Stimulated activated memory B cell treated with anti-CD40 and anti-IgM and Interleukin-4, amounts not matched to agents 10 μg/mL and 1 μg/mL and 100 μg/mL, for 72 hours (primary cell): ENCODE results near the gene MARCHF2.
"Not testable (repeated sequence)": the region's sequence is repeated elsewhere in the genome, so short reads cannot be mapped to it uniquely, and the experiment has no call there.

ENCODE experiments used
- ATAC-seq: fragments of 150-1000 bp; cut with Tn5 transposase; 2 replicates; pipeline ENCODE4 v1.10.0; 2021
- H3K27ac Mint-ChIP-seq: one replicate; pipeline ENCODE4 v1.8.0; 2022; ENCODE audit warnings: mild to moderate bottlenecking, mixed read lengths
- H3K27me3 Mint-ChIP-seq: one replicate; pipeline ENCODE4 v1.8.0; 2022; ENCODE audit warnings: mixed read lengths
- H3K36me3 Mint-ChIP-seq: one replicate; pipeline ENCODE4 v1.8.0; 2022; ENCODE audit warnings: mixed read lengths
- H3K4me1 Mint-ChIP-seq: one replicate; pipeline ENCODE4 v1.8.0; 2022; ENCODE audit warnings: mixed read lengths
- H3K4me3 Mint-ChIP-seq: one replicate; pipeline ENCODE4 v1.8.0; 2022; ENCODE audit warnings: mild to moderate bottlenecking, moderate library complexity, mixed read lengths
- H3K9me3 Mint-ChIP-seq: one replicate; pipeline ENCODE4 v1.8.0; 2022; ENCODE audit warnings: mixed read lengths

The MARCHF2 gene

GRCh38 chr19:8412783-8413628, at the start of gene MARCHF2:
TSS of gene MARCHF2 (plus strand) at chr19:8413305. CDS start at chr19:8421841, 8,536 bp downstream.
- peak within 1 kb of the TSS; percentile 69 for H3K4me3 Mint-ChIP-seq
- H3K9me3 Mint-ChIP-seq = no peaks in the 10 kb centered on the region
- no peaks in the 10 kb centered on the region for H3K27me3 Mint-ChIP-seq
- no peaks in the 10 kb centered on the region for H3K4me1 Mint-ChIP-seq
- H3K36me3 Mint-ChIP-seq = no peaks in the 10 kb centered on the region
- ATAC-seq = peak; percentile 100
- no peak within 1 kb of the TSS for H3K27ac Mint-ChIP-seq

- peak; percentile 67 for ATAC-seq
- Mint-ChIP-seq H3K4me3 (peak within 1 kb of the TSS; percentile 66), H3K4me1 (peaks cover 22% of the 10 kb centered on the region), H3K27me3 (peaks cover 89% of the 10 kb centered on the region), H3K9me3 (no peaks in the 10 kb centered on the region), H3K36me3 (peaks cover 15% of the 10 kb centered on the region), H3K27ac (no peak within 1 kb of the TSS)
These were observed 49.0 kb upstream of the MARCHF2 start, which contains the start of gene ANGPTL4 for GRCh38 chr19:8363803-8364771. TSS of gene ANGPTL4 (plus strand) at chr19:8364155. CDS start at chr19:8364322, 167 bp downstream.

GRCh38 chr19:8366121-8366581, 47.0 kb upstream of the MARCHF2 start:
- Mint-ChIP-seq H3K27me3 (peaks cover 79% of the 10 kb centered on the region), H3K4me3 (no peak overlapping the region), H3K36me3 (peaks cover 16% of the 10 kb centered on the region), H3K4me1 (peaks cover 22% of the 10 kb centered on the region), H3K27ac (no peak overlapping the region), H3K9me3 (no peaks in the 10 kb centered on the region)
- no peak for ATAC-seq

GRCh38 chr19:8366961-8367326, 46.2 kb upstream of the MARCHF2 start:
- Mint-ChIP-seq H3K4me3 (no peak overlapping the region), H3K27me3 (peaks cover 72% of the 10 kb centered on the region)
- ATAC-seq = no peak

GRCh38 chr19:8367327-8368001, 45.6 kb upstream of the MARCHF2 start:
- H3K4me3 Mint-ChIP-seq = no peak overlapping the region
- H3K4me1 Mint-ChIP-seq = peaks cover 22% of the 10 kb centered on the region
- no peak overlapping the region for H3K27ac Mint-ChIP-seq
- H3K27me3 Mint-ChIP-seq = peaks cover 67% of the 10 kb centered on the region
- H3K9me3 Mint-ChIP-seq = no peaks in the 10 kb centered on the region
- no peak for ATAC-seq
- peaks cover 16% of the 10 kb centered on the region for H3K36me3 Mint-ChIP-seq

More at GRCh38 chr19:8366961-8367326, 46.2 kb upstream of the MARCHF2 start:
- Mint-ChIP-seq H3K27ac (no peak overlapping the region), H3K4me1 (peaks cover 22% of the 10 kb centered on the region), H3K9me3 (no peaks in the 10 kb centered on the region), H3K36me3 (peaks cover 16% of the 10 kb centered on the region)

- H3K4me1 Mint-ChIP-seq = peaks cover 7% of the 10 kb centered on the region
- peaks cover 23% of the 10 kb centered on the region for H3K36me3 Mint-ChIP-seq
- H3K27me3 Mint-ChIP-seq = peaks cover 40% of the 10 kb centered on the region
- H3K27ac Mint-ChIP-seq = no peak overlapping the region
- no peak overlapping the region for H3K4me3 Mint-ChIP-seq
- no peaks in the 10 kb centered on the region for H3K9me3 Mint-ChIP-seq
- ATAC-seq = no peak
These were observed 42.7 kb upstream of the MARCHF2 start for GRCh38 chr19:8370176-8371010.

- Mint-ChIP-seq H3K27me3 (peaks cover 32% of the 10 kb centered on the region), H3K27ac (no peak overlapping the region), H3K36me3 (peaks cover 23% of the 10 kb centered on the region), H3K9me3 (no peaks in the 10 kb centered on the region), H3K4me3 (no peak overlapping the region), H3K4me1 (peaks cover 7% of the 10 kb centered on the region)
- no peak for ATAC-seq
These were observed 41.9 kb upstream of the MARCHF2 start for GRCh38 chr19:8371011-8371804.

GRCh38 chr19:8373867-8374813, 39.0 kb upstream of the MARCHF2 start:
- peaks cover 17% of the 10 kb centered on the region for H3K36me3 Mint-ChIP-seq
- H3K27me3 Mint-ChIP-seq = peaks cover 2% of the 10 kb centered on the region
- ATAC-seq = no peak
- no peak overlapping the region for H3K27ac Mint-ChIP-seq
- H3K9me3 Mint-ChIP-seq = no peaks in the 10 kb centered on the region
- no peak overlapping the region for H3K4me3 Mint-ChIP-seq
- H3K4me1 Mint-ChIP-seq = no peaks in the 10 kb centered on the region

- H3K9me3 Mint-ChIP-seq, ATAC-seq, H3K4me1 Mint-ChIP-seq, H3K27ac Mint-ChIP-seq, H3K4me3 Mint-ChIP-seq, H3K27me3 Mint-ChIP-seq: not testable (repeated sequence)
- H3K36me3 Mint-ChIP-seq = peaks cover 29% of the 10 kb centered on the region
These were observed 37.3 kb upstream of the MARCHF2 start for GRCh38 chr19:8375766-8376165.

- not testable (repeated sequence) for H3K9me3 Mint-ChIP-seq, ATAC-seq, H3K4me1 Mint-ChIP-seq, H3K4me3 Mint-ChIP-seq, H3K27ac Mint-ChIP-seq, H3K27me3 Mint-ChIP-seq
- H3K36me3 Mint-ChIP-seq = peaks cover 29% of the 10 kb centered on the region
These were observed 36.6 kb upstream of the MARCHF2 start for GRCh38 chr19:8376373-8376974.

GRCh38 chr19:8377598-8377997, 35.5 kb upstream of the MARCHF2 start:
- peaks cover 3% of the 10 kb centered on the region for H3K9me3 Mint-ChIP-seq
- peaks cover 29% of the 10 kb centered on the region for H3K36me3 Mint-ChIP-seq
- H3K4me3 Mint-ChIP-seq = no peak overlapping the region
- no peaks in the 10 kb centered on the region for H3K27me3 Mint-ChIP-seq
- ATAC-seq = no peak
- H3K27ac Mint-ChIP-seq = no peak overlapping the region
- H3K4me1 Mint-ChIP-seq = no peaks in the 10 kb centered on the region

GRCh38 chr19:8379156-8379891, 33.8 kb upstream of the MARCHF2 start:
- not testable (repeated sequence) for H3K4me3 Mint-ChIP-seq, ATAC-seq
- H3K36me3 Mint-ChIP-seq = peaks cover 21% of the 10 kb centered on the region

More at GRCh38 chr19:8379156-8379891, 33.8 kb upstream of the MARCHF2 start:
- H3K27me3 Mint-ChIP-seq, H3K4me1 Mint-ChIP-seq, H3K9me3 Mint-ChIP-seq, H3K27ac Mint-ChIP-seq: not testable (repeated sequence)
